SK-N-MC (cell line): ENCODE data around the gene TRIM7.

Source experiments
- DNase-seq: peaks from one replicate; pipeline ENCODE4 v3.0.0-alpha.2; 2011; ENCODE audit warnings: low read depth, low spot score
- H3K27ac ChIP-seq: fragments of 200-600 bp; sonication (generic); 2 replicates; pipeline ENCODE4 v1.5.1; 2016; ENCODE audit warnings: mixed run types
- H3K36me3 ChIP-seq: fragments of 200-600 bp; sonication (generic); 2 replicates; pipeline ENCODE4 v1.6.1; 2017; ENCODE audit warnings: antibody characterized with exemption, low read length, mixed read lengths; ENCODE audit not compliant: insufficient read depth
- H3K4me3 ChIP-seq: fragments of 200-600 bp; sonication (generic); 2 replicates; pipeline ENCODE4 v1.5.1; 2016
- H3K9ac ChIP-seq: fragments of 200-600 bp; sonication (generic); 2 replicates; pipeline ENCODE4 v1.8.0; 2017; ENCODE audit warnings: mixed run types, mixed read lengths; ENCODE audit not compliant: insufficient read length
- H3K9me3 ChIP-seq: fragments of 200-600 bp; sonication (generic); 2 replicates; pipeline ENCODE4 v1.6.1; 2017; ENCODE audit warnings: low read depth, mild to moderate bottlenecking, antibody characterized with exemption, low read length, moderate library complexity, mixed read lengths
- EZH2 ChIP-seq: fragments of 200-600 bp; sonication (generic); IDR thresholded peaks from one replicate; pipeline ENCODE4 v1.6.1; 2017; ENCODE audit warnings: antibody characterized with exemption
- FOXP2 ChIP-seq: optimal IDR thresholded peaks from 2 replicates; pipeline ENCODE3; 2011; ENCODE audit warnings: mild to moderate bottlenecking, moderate library complexity; ENCODE audit not compliant: insufficient read depth; ENCODE audit errors: extremely low read length, control extremely low read depth
- POLR2AphosphoS5 ChIP-seq: IDR thresholded peaks from 2 replicates; pipeline ENCODE4 v1.6.1; 2012; ENCODE audit warnings: mild to moderate bottlenecking, low read depth, low read length, borderline replicate concordance

The TRIM7 gene

DNA sequence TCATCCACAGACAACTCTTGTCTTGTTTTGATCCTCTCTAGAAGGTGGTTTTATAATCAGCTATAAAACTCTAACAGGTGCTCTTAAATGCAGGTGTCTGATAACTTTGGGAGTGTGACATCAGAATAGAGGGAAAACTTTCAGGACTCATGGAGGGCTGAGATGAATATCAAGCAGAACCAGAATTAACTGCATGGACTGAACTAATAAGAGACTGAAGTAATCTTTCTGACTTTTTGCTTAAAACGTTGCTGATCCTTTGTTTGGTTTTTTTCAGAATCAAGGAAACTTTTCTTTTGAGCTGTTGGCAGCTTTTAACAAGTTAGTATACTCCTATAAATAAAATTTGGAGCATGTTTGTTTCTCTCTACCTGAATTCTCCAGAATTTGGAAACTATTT, 59.9 kb downstream of the TRIM7 start:
- H3K36me3 ChIP-seq: no peaks in the 10 kb centered on the region
- H3K4me3 ChIP-seq: no peak overlapping the region
- TF ChIP-seq EZH2 (no peak), FOXP2 (no peak), POLR2AphosphoS5 (no peak)
- no peak overlapping the region for H3K9ac ChIP-seq
- DNase-seq: no peak
- no peak overlapping the region for H3K27ac ChIP-seq
- H3K9me3 ChIP-seq: no peaks in the 10 kb centered on the region
